ENCODE results near the gene BAHCC1.

Gene BAHCC1

GRCh38 chr17:81397314-81398175 lies 2.3 kb downstream of the BAHCC1 start:
- no peak for DNase-seq (ENCODE audit: low read depth in 2 of 3, low spot score in 2 of 3)

GRCh38 chr17:81398176-81398831 lies 3.0 kb downstream of the BAHCC1 start:
- no peak for DNase-seq (ENCODE audit: low read depth in 2 of 3, low spot score in 2 of 3)

GRCh38 chr17:81398832-81399411 lies 3.7 kb downstream of the BAHCC1 start:
- DNase-seq (ENCODE audit: low read depth in 2 of 3, low spot score in 2 of 3): no peak

- no peak for DNase-seq (ENCODE audit: low read depth in 2 of 3, low spot score in 2 of 3)
These were observed 4.4 kb downstream of the BAHCC1 start for GRCh38 chr17:81399481-81400153.

GRCh38 chr17:81400154-81400977 lies 5.1 kb downstream of the BAHCC1 start:
- no peak for DNase-seq (ENCODE audit: low read depth in 2 of 3, low spot score in 2 of 3)

- no peak for DNase-seq (ENCODE audit: low read depth in 2 of 3, low spot score in 2 of 3)
These were observed 5.9 kb downstream of the BAHCC1 start for GRCh38 chr17:81400996-81401722.

GRCh38 chr17:81401723-81402529 lies 6.7 kb downstream of the BAHCC1 start:
- DNase-seq (ENCODE audit: low read depth in 2 of 3, low spot score in 2 of 3): no peak

GRCh38 chr17:81402530-81402941 lies 7.3 kb downstream of the BAHCC1 start:
- no peak for DNase-seq (ENCODE audit: low read depth in 2 of 3, low spot score in 2 of 3)

GRCh38 chr17:81402981-81403467 lies 7.8 kb downstream of the BAHCC1 start:
- DNase-seq (ENCODE audit: low read depth in 2 of 3, low spot score in 2 of 3): no peak

GRCh38 chr17:81403671-81404534 lies 8.6 kb downstream of the BAHCC1 start:
- no peak for DNase-seq (ENCODE audit: low read depth in 2 of 3, low spot score in 2 of 3)

GRCh38 chr17:81404558-81405165 lies 9.4 kb downstream of the BAHCC1 start:
- DNase-seq (ENCODE audit: low read depth in 2 of 3, low spot score in 2 of 3): no peak

- no peak for DNase-seq (ENCODE audit: low read depth in 2 of 3, low spot score in 2 of 3)
These were observed 10.2 kb downstream of the BAHCC1 start for GRCh38 chr17:81405411-81405872.

GRCh38 chr17:81406117-81406953 lies 11.1 kb downstream of the BAHCC1 start:
- DNase-seq (ENCODE audit: low read depth in 2 of 3, low spot score in 2 of 3): no peak

GRCh38 chr17:81408049-81408448 lies 12.8 kb downstream of the BAHCC1 start:
- DNase-seq (ENCODE audit: low read depth in 2 of 3, low spot score in 2 of 3): no peak

GRCh38 chr17:81409190-81409935 lies 14.1 kb downstream of the BAHCC1 start:
- DNase-seq (ENCODE audit: low read depth in 2 of 3, low spot score in 2 of 3): no peak

GRCh38 chr17:81410852-81411251 lies 15.6 kb downstream of the BAHCC1 start:
- no peak for DNase-seq (ENCODE audit: low read depth in 2 of 3, low spot score in 2 of 3)

Data from activated CD8-positive, alpha-beta memory T cell treated with anti-CD3 and anti-CD28 coated beads for 48 hours (primary cell).